Thoracic aorta (tissue), 2 donors: ENCODE results near the gene UBR3. TPM values are rescaled to one million over a fixed set of nuclear protein-coding genes. Genes with fewer than 3 reads are reported as not detected.

Experiments used
- ATAC-seq: fragments of 150-250 bp; one replicate; pipeline ENCODE4 v1.8.0; 2017; ENCODE audit warnings: low read depth; ENCODE audit not compliant: insufficient number of reproducible peaks, low FRiP score
- DNase-seq: peaks from one replicate; pipeline ENCODE4 v3.0.0-alpha.2; 2020; ENCODE audit warnings: low spot score
- H3K27ac ChIP-seq, 2 donors: fragments of 200-600 bp; sonication (generic); 1 replicate in 1 of 2; 2 replicates in 1 of 2; pipeline ENCODE4 v1.5.1; 2016; ENCODE audit warnings: mild to moderate bottlenecking in 2 of 2, moderate library complexity in 2 of 2
- H3K27me3 ChIP-seq: fragments of 200-600 bp; sonication (generic); replicated peaks from 2 replicates; pipeline ENCODE4 v1.6.0; 2016; ENCODE audit warnings: mild to moderate bottlenecking; ENCODE audit not compliant: insufficient read depth
- H3K36me3 ChIP-seq: fragments of 200-600 bp; sonication (generic); one replicate; pipeline ENCODE4 v1.5.1; 2016
- H3K4me1 ChIP-seq, 2 donors: fragments of 200-600 bp; sonication (generic); 1 replicate in 1 of 2; 2 replicates in 1 of 2; pipeline versions ENCODE4 v1.5.1 to v1.6.0; 2016; ENCODE audit warnings: low read depth in 2 of 2, mild to moderate bottlenecking in 1 of 2; ENCODE audit not compliant: control insufficient read depth in 1 of 2
- H3K4me3 ChIP-seq: fragments of 200-600 bp; sonication (generic); 2 replicates; pipeline ENCODE4 v1.5.1; 2016; ENCODE audit warnings: mild to moderate bottlenecking
- H3K9me3 ChIP-seq: fragments of 200-600 bp; sonication (generic); 2 replicates; pipeline ENCODE4 v1.5.1; 2016
- total RNA-seq, 2 donors: library from RNA; depleted of rRNA; stranded (reverse); fragments of >200 nt; gene quantifications; one replicate each; pipeline versions ENCODE4 v1.1.0 to v1.2.3, GENCODE V29; 2016
- TF ChIP-seq, protein P1 (sequence below): fragments of 200-600 bp; sonication (generic); IDR thresholded peaks from one replicate; pipeline ENCODE4 v1.5.1; 2019; ENCODE audit warnings: antibody characterized with exemption

The UBR3 gene
- total RNA-seq, 2 donors from 2014 or later: 62.1 to 98.6 TPM

DNA sequence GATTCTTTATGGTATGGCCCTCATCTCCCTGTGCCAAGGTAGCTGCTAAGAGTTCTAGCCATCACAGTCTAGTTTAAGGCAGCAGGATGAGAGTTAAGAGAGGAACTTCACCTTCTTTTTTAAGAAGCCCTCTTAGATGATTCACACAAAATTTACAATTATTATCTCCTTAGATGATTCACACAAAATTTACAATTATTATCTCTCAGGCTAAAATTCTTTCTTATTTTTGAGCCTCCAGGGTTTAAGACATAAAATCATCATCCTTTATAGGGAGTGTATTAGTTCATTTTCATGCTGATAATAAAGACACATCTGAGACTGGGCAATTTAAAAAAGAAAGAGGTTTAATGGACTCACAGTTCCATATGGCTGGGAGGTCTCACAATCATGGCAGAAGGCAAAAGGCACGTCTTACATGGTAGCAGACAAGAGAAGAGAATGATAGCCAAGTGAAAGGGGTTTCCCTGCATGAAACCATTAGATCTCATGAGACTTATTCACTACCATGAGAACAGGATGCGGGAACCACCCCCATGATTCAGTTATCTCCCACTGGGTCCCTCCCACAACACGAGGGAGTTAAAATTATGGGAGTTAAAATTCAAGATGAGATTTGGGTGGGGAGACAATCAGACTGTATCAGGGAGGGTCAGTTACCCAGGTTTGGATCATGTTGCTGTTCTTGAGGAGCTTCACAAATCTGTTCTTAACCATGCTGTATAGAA lies 217.7 kb downstream of the UBR3 start:
- Histone ChIP-seq H3K4me1 (no peaks in the 10 kb centered on the region), H3K36me3 (peaks cover 4% of the 10 kb centered on the region), H3K4me3 (no peak overlapping the region), H3K9me3 (no peaks in the 10 kb centered on the region), H3K27me3 (no peaks in the 10 kb centered on the region), H3K27ac (no peak overlapping the region)
- no peak for ATAC-seq
- TF ChIP-seq, protein P1, sequence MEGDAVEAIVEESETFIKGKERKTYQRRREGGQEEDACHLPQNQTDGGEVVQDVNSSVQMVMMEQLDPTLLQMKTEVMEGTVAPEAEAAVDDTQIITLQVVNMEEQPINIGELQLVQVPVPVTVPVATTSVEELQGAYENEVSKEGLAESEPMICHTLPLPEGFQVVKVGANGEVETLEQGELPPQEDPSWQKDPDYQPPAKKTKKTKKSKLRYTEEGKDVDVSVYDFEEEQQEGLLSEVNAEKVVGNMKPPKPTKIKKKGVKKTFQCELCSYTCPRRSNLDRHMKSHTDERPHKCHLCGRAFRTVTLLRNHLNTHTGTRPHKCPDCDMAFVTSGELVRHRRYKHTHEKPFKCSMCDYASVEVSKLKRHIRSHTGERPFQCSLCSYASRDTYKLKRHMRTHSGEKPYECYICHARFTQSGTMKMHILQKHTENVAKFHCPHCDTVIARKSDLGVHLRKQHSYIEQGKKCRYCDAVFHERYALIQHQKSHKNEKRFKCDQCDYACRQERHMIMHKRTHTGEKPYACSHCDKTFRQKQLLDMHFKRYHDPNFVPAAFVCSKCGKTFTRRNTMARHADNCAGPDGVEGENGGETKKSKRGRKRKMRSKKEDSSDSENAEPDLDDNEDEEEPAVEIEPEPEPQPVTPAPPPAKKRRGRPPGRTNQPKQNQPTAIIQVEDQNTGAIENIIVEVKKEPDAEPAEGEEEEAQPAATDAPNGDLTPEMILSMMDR: no peak
- DNase-seq: no peak

DNA sequence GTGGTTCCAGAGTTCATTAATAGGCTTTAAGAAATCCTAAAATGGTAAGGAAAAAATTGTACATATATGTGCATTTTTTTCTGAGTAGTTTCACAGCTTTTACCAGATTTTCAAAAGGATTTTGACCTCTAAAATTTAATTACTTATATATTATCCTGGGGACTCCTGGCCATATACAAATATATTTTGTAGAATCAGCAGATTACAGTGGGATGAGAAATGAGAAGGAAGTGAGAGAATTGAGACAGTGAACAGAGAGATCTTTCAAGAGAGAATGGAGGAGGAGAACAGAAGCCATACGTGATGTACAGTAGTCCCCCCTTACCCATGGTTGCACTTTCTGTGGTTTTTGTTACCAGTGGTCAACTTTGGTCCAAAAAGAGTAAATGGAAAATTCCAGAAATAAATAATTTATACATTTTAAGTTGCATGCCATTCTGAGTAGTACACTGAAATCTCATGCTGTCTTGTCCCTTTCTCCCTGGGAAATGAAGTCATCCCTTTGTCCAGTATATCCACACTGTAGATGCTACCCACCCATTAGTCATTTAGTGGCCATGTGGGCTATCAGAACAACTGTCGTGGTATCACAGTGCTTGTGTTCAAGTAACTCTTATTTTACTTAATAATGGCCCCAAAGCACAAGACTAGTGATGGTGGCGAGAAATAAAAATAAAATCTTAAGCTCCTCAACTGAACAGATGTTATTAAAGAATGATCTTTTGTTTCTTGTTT lies 220.2 kb downstream of the UBR3 start:
- ATAC-seq (no peak), DNase-seq (no peak)
- Histone ChIP-seq H3K4me1 (peaks cover 0 to 5% of the 10 kb centered on the region in 2 donors), H3K4me3 (no peak overlapping the region), H3K9me3 (no peaks in the 10 kb centered on the region), H3K27ac (no peak overlapping the region), H3K27me3 (no peaks in the 10 kb centered on the region), H3K36me3 (peaks cover 4% of the 10 kb centered on the region)
- TF ChIP-seq, protein P1: no peak

DNA sequence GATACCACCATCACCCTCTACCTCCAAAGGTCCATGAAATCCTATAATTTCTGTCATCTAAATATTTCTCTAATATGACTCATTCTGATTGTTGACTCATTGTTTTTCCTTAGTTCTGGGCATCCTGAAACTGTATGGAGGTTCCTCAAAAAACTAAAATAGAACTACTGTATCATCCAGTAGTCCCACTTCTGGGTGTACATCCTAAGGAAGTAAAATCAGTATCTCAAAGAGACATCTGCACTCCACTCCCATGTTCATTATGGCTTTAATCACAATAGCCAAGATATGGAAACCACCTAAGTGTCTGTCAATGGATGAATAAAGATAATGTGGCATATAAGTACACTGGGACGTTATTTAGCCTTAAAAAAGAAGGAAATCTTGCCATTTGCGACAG lies 224.9 kb downstream of the UBR3 start:
- ATAC-seq: no peak
- Histone ChIP-seq H3K36me3 (peaks cover 4% of the 10 kb centered on the region), H3K27me3 (no peaks in the 10 kb centered on the region), H3K4me1 (peaks cover 0 to 5% of the 10 kb centered on the region in 2 donors), H3K27ac (no peak overlapping the region), H3K9me3 (no peaks in the 10 kb centered on the region), H3K4me3 (no peak overlapping the region)
- no peak for DNase-seq
- TF ChIP-seq, protein P1: no peak

DNA sequence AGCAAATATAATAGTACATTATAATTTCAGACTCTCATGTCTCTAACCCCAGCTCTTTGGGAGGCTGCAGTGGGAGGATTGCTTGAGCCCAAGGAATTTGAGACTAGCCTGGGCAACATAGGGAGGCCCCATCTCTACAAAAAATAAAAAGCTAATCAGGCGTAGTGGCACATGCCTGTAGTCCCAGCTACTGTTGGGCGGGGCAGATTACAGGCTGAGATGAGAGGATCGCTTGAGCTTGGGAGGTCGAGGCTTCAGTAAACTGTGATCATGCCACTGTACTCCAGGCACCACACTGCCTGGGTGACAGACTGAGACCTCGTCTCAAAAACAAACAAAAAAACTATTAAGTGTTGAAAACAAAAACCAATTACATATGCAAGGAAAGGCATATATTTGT lies 227.7 kb downstream of the UBR3 start:
- TF ChIP-seq, protein P1: no peak
- DNase-seq (no peak), ATAC-seq (no peak)
- H3K4me3 ChIP-seq: no peak overlapping the region
- peaks cover 0 to 5% of the 10 kb centered on the region in 2 donors for H3K4me1 ChIP-seq
- H3K36me3 ChIP-seq: peaks cover 3% of the 10 kb centered on the region
- H3K9me3 ChIP-seq: no peaks in the 10 kb centered on the region
- H3K27ac ChIP-seq: no peak overlapping the region
- no peaks in the 10 kb centered on the region for H3K27me3 ChIP-seq

DNA sequence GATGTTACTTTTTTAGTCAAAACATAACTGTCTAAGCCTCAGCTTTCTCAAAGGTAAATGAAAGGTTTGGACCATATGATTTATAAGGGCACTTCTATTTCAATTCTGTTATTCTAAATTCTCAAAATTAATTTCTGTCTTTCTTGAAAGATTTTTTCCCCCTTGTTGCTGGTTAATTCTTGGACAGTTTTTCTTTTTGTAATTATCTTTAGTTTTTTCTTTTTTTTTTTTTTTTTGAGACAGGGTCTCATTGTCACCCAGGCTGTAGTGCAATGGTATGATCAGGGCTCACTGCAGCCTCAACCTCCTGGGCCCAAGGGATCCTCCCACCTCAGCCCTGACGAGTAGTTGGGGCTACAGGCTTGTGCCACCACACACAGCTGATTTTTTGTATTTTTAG lies 229.6 kb downstream of the UBR3 start:
- DNase-seq (no peak), ATAC-seq (no peak)
- Histone ChIP-seq H3K36me3 (peaks cover 7% of the 10 kb centered on the region), H3K27me3 (no peaks in the 10 kb centered on the region), H3K4me3 (no peak overlapping the region), H3K27ac (no peak overlapping the region), H3K4me1 (peaks cover 0 to 5% of the 10 kb centered on the region in 2 donors), H3K9me3 (no peaks in the 10 kb centered on the region)
- TF ChIP-seq, protein P1: no peak
